HL-60/S4 treated with retinoic acid at 250 ng/mL for 4 days and 3 days (cell line): Measurements from ENCODE around the gene GABRR2.
"Not testable (repeated sequence)": the region's sequence is repeated elsewhere in the genome, so short reads cannot be mapped to it uniquely, and the experiment has no call there.

ENCODE experiments used
- in situ Hi-C: fragments of 300-500 bp; cut with MboI; formaldehyde crosslinking; loops from 2 replicates; pipeline ENCODE4 v1.7.0; 2022; ENCODE audit warnings: low sequenced_read_pairs

The GABRR2 gene

GRCh38 chr6:89297695-89298351, 17.3 kb downstream of the GABRR2 start:
- in situ Hi-C loops, result no loop called here

GRCh38 chr6:89295981-89296380, 19.1 kb downstream of the GABRR2 start:
- in situ Hi-C loops, result no loop called here

- in situ Hi-C loops, result not testable (repeated sequence)
Observed at GRCh38 chr6:89295116-89295515, 20.0 kb downstream of the GABRR2 start.

DNA sequence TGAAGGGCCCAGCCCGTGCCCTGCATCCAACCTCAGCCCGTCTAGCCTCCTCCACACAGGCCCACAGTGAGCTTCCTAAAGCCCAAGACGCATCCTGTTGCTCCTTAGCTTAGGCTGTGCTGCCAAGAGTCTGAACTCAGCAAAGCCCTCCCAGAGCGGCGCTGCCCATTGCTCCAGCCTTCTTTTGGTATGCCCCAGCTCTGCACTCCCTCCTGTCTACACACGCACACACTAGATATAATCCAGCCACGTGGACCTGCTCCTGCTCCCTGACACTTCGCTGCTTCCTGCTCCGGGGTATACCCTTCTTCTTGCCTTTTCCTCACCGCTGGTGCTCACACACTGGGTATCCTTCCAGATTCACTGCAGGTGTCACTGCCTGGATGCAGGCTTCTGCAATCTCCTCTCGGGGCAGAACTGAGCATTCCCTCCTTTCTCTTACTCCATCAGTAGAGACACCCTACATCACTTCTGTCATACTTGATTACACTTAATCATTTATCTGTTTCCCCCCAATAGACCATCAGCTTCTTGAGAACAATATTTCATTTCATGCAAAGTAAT, 23.8 kb downstream of the GABRR2 start:
- in situ Hi-C loops, result no loop called here

GRCh38 chr6:89290401-89291155, 24.5 kb downstream of the GABRR2 start:
- in situ Hi-C loops, result no loop called here

DNA sequence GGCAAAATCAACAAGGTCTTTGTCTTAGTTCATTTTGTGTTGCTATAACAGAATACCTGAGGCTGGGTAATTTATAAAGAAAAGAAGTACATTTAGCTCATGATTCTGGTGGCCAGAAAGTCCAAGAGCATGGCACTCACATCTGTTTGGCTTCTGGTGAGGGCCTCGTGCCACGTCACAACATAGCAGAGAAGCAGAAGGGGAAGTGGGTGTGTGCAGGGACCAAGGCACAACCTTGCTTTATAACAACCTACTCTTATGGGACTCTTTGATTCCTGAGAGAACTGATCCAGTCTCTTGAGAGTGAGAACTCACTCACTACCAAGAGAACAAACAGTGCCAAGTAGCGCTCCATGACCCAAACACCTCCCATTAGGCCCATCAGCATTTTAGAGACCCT, 25.4 kb downstream of the GABRR2 start:
- in situ Hi-C loops, result no loop called here

GRCh38 chr6:89287351-89288028, 27.6 kb downstream of the GABRR2 start:
- in situ Hi-C loops, result no loop called here

DNA sequence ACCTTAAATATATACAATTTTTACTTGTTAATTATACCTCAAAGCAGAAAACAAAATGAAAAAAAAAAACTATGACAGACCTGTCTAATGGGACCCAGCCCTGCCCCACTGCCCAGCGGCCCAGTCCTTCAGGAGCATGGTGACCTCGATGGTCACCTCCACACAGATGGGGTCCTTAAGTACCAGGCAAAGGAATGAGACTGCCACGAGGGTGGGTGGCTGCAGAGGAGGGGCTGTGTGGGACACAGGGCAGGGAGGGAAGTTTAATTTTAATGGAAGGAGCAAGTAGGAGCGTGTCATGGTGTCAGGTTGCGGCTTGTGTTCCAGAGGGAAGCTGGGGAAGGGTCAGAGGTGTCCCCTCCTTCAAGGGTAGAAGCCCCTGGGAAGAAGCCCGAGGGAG, 28.6 kb downstream of the GABRR2 start:
- in situ Hi-C loops, result no loop called here

DNA sequence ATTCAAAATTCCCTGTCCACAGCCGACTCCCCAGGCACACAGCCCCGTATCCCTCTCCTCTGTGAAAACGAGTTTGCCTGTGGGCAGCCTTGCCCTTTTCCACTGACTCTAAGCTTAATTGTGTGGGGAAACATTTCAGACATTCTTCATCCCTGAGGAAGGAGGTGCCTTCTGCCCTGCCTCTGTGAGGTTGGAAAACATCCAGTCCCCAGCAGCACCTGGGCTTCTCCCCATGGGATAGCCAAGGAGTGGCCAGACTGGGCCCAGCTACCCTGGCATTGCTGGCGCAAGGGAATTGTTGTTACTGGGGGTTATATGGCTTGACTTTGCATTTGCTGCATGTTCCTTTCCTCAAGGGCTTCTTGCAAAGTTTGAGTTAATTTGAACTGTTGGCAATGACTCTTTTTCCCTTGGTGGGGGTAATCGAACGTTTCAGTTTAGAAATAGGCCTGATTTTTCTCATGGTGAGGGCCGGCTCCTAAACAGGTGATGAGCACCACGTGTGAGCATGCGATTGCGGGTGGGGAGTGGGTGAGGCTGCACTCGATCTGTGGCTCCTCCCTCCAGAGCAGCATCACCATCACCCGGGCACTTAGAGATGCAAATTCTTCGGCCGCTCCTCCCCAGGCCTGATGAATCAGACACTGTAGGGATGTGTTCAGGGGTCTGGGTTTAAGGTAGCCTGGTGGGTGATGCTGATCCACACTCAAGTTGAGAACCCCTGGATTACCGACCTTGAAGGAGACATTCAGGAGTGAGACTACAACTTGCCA, 29.9 kb downstream of the GABRR2 start:
- in situ Hi-C loops, result no loop called here

- in situ Hi-C loops, result no loop called here
Observed at GRCh38 chr6:89284081-89284480, 31.0 kb downstream of the GABRR2 start.

GRCh38 chr6:89282749-89283148, 32.4 kb downstream of the GABRR2 start:
- in situ Hi-C loops, result no loop called here

GRCh38 chr6:89281779-89282246, 33.3 kb downstream of the GABRR2 start:
- in situ Hi-C loops, result no loop called here

GRCh38 chr6:89278956-89279355, 36.1 kb downstream of the GABRR2 start:
- in situ Hi-C loops, result no loop called here

GRCh38 chr6:89275900-89276299, 39.2 kb downstream of the GABRR2 start:
- in situ Hi-C loops, result no loop called here

- in situ Hi-C loops, result no loop called here
Observed at GRCh38 chr6:89273816-89274215, 41.3 kb downstream of the GABRR2 start.

- in situ Hi-C loops, result no loop called here
Observed at GRCh38 chr6:89272596-89272995, 42.5 kb downstream of the GABRR2 start.

DNA sequence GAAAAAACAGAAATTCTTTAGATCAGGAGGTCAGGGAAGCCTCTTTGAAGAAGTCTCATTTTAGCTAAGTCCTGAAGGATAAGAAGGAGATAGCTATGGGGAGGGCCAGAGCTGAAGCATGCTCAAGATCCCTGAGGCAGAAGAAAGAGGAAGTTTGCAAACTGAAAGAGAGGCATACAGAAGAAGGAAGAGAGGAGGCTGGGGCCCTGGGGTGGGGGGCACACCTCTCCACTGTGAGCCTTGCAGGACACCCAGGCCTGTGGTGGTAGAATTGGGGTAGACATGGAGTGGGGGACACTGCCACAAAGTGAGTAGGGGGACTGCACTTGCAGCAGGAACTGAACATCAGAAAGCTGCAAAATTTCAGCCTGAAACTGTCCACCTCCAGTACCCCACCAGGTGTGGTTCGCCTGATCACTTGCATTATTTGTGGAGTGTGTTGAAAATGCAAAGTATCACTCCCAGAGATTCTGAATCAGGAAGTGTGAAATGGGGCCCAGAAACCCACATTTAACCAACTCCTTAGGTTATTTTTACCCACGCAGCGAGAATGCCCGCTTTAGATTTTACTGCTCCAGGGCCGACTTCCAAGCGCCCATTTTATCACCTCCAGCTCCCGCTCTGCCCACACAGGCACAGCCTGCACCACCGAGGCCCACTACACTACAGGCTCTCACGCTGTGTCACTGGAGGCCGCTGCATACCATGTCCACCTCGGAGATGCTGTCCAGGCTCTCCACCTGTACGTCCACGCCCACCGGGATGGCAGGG, 44.0 kb downstream of the GABRR2 start:
- in situ Hi-C loops, result no loop called here

- in situ Hi-C loops, result no loop called here
Observed at GRCh38 chr6:89269981-89270380, 45.1 kb downstream of the GABRR2 start.

GRCh38 chr6:89269252-89269651, 45.8 kb downstream of the GABRR2 start:
- in situ Hi-C loops, result no loop called here

DNA sequence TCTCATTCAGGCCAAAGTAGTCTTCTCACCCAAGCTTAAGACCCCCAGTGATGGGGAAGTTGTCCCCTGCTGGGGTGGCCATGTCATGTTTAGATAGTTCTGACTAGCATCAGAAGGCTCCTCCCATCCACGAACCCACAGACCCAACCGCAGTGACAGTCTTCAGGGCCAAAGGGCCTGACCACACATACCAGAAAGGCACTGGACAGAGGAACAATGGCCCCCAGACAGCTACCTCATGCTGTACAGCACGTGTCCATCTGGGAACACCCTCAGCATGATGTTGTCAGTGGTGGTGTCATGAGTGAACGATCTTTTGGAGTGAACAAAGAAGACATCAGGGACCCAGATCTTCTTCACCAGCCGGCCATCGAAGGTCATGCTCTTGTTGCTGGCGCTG, 46.3 kb downstream of the GABRR2 start:
- in situ Hi-C loops, result no loop called here
